Measurements from ENCODE around the gene PINK1.
"Not testable (repeated sequence)": the region's sequence is repeated elsewhere in the genome, so short reads cannot be mapped to it uniquely, and the experiment has no call there.

PINK1 gene

DNA sequence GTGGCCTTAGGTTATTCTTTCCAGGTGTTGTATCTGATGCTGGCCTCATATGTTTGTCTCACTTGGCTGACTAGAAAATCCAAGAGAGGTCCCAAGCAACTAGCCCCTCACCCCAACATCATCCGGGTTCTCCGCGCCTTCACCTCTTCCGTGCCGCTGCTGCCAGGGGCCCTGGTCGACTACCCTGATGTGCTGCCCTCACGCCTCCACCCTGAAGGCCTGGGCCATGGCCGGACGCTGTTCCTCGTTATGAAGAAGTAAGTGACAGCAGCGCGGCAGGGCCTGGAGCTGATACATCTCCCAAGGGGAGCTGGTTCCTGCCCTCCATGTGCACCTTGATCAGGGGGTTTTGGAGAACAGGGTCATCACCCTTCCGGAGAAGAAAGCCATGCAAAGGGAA, 11.2 kb downstream of the PINK1 start:
- DNase-seq (ENCODE audit: low read depth, low spot score): no peak

DNA sequence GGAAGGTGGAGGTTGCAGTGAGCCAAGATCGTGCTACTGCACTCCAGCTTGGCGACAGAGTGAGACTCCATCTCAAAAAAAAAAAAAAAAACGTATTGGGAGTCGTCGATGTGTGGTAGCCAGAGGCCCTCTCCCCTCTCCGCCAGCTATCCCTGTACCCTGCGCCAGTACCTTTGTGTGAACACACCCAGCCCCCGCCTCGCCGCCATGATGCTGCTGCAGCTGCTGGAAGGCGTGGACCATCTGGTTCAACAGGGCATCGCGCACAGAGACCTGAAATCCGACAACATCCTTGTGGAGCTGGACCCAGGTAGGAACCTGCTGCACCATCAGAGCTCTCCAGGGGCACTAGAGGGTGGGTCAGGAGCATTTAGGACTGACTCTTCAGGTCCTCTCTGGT, 12.2 kb downstream of the PINK1 start:
- DNase-seq (ENCODE audit: low read depth, low spot score): no peak

DNA sequence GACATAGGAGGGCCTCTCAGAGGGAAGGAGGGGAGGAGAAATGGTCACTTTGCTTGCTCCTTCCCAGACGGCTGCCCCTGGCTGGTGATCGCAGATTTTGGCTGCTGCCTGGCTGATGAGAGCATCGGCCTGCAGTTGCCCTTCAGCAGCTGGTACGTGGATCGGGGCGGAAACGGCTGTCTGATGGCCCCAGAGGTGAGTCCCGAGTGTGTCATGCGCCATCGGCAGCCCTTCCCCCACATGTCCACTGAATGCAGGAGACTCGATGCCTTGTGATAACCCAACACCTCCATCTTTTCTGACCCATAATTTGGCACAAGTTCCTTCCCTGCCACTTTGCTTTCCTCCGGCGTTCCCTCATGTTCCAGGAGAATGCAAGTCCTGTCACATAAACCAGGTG, 15.2 kb downstream of the PINK1 start:
- DNase-seq (ENCODE audit: low read depth, low spot score): no peak

DNA sequence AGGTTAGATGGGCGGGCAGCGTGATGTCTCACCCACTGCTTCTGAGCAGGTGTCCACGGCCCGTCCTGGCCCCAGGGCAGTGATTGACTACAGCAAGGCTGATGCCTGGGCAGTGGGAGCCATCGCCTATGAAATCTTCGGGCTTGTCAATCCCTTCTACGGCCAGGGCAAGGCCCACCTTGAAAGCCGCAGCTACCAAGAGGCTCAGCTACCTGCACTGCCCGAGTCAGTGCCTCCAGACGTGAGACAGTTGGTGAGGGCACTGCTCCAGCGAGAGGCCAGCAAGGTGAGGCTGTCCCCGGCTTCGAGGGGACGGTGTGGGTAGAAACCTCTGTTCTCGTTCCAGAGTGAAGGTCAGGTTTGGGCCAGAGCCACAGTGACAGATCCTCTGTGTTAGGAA, 15.7 kb downstream of the PINK1 start:
- DNase-seq (ENCODE audit: low read depth, low spot score): no peak

DNA sequence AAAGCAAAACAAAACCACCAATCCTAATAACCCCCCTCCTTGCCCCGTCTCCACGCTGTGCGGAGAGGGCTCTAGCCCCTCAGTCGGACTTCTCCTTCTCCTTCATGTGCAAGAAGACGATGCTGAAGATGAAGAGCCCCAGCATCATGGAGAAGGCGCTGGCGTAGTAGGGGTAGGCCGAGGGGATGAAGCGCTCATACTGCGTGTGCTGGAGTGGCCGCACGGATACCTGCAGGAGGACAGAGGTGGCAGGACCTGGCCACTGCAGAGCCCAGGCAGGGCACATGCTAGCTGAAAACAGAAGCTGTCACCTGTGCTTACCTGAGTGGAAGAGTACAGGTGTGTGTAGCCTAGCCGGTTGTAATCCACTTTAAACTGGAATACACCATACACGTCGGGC, 19.0 kb downstream of the PINK1 start:
- no peak for DNase-seq (ENCODE audit: low read depth, low spot score)

DNA sequence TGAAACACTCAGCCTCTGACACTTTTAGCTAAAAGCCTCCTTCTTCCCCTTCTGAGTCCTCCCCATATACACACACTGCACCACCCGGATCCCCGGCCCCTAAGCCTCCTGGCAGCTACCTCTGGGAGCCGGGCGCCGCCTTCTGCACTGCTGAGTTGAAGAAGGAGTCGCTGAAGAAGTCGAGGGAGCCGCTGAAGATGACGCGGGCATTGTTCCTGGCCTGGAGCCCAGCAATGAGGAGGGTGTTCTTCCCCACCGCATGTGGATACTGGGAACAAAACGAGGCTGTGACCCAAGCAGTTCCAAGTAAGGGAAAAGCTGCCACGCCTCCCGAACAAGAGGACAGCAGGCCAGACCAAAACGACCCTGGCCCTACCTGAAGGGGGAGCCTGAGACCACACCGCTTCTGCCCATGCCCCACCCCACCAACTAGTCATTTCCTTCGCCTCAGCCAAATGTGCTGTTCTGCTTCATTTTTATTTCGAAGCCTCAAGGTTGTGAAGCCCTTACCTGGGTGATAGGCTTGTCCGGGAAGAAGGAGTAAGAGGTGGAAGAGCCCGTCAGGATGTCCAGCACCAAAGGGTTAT, 20.9 kb downstream of the PINK1 start:
- peak; percentile 57 for DNase-seq (ENCODE audit: low read depth, low spot score)

DNA sequence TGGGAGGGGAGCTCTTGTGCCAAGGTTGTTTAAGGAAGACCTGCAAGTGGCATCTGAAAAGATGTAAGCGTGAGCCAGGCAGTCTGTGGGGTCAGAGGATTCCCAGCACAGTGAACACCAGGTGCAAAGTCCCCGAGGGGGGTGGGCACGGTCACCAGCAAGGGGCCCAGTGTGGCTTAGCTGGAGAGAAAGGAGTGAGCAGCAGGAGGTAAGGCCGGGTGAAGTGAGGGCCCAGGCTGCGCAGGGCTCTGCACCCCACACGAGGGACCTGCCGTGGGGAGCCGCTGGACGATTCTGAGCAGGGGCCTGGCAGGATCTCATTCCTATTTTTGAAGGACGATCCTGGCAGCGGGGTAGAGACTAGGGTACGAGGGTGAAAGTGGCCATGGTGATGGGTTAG, 23.8 kb downstream of the PINK1 start:
- no peak for DNase-seq (ENCODE audit: low read depth, low spot score)

DNA sequence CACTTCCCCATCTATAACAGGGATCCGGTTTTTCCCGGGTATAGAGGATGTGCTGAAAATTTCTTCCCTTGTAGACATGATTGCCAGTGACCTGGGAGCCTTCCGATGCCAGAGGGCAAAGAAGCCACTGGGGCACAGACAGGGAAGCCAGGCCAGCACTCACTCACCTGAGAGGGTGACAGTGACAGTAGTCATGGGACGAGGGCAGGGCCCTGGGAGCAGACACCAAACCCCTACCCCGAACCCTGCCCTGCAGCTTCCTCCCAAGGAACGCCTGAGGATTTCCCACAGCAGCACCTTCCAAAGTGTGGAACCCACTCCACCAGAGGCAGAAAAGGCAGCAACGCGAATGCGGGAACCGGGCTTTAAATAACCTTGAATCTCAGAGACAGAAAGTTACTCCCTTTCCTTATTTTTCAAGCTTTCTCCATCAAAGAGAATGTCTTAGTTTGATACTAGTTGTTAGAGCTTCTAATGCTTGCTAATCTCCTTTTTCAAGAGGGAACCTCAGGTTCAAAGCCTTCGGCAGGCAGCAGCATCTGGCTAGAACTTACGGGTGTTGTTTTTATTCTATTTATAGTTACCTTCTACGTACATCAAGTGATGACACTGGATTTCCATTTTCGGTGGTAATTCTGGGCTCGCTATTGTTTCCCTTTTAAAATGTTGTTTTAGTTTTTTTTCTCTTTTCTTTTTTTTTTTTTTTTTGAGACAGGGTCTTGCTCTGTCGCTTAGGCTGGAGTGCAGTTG, 25.1 kb downstream of the PINK1 start:
- no peak for DNase-seq (ENCODE audit: low read depth, low spot score)

DNA sequence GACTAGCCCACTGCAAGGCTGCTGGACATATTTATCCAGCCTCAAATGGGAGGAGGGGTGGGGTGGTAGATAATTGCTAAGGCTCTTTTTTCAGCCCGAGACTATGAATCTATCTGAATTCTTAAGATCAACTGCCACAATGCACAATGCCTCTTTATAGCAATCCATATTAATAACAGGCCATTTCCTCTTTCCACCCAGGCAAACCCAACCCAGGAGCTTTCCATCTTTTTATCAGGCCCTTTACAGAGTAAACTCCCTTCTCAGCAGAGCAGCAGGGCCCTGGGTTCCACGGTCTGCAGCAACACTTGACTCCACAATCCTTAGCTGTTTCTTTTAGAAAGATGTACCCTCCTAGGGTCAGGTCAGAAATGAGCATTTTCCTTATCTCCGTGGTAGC, 27.1 kb downstream of the PINK1 start:
- no peak for DNase-seq (ENCODE audit: low read depth, low spot score)

DNA sequence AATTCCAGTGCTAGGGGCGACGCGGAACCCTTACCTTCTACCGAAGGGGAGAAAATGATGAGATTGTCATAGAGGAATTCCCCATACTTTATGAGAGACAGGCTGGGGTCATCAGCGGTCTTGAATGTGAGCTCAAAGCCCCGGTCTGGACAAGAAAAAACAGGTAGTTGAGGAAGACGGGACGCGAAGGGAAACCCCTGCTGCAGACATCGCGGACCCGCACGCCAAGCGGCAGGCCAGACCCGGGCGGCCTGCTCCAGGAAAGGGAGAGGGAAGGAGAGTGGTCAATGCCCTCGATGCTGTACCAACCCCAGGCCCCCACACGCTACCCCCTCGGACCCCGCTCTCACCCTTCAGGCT, 27.6 kb downstream of the PINK1 start:
- no peak for DNase-seq (ENCODE audit: low read depth, low spot score)

DNA sequence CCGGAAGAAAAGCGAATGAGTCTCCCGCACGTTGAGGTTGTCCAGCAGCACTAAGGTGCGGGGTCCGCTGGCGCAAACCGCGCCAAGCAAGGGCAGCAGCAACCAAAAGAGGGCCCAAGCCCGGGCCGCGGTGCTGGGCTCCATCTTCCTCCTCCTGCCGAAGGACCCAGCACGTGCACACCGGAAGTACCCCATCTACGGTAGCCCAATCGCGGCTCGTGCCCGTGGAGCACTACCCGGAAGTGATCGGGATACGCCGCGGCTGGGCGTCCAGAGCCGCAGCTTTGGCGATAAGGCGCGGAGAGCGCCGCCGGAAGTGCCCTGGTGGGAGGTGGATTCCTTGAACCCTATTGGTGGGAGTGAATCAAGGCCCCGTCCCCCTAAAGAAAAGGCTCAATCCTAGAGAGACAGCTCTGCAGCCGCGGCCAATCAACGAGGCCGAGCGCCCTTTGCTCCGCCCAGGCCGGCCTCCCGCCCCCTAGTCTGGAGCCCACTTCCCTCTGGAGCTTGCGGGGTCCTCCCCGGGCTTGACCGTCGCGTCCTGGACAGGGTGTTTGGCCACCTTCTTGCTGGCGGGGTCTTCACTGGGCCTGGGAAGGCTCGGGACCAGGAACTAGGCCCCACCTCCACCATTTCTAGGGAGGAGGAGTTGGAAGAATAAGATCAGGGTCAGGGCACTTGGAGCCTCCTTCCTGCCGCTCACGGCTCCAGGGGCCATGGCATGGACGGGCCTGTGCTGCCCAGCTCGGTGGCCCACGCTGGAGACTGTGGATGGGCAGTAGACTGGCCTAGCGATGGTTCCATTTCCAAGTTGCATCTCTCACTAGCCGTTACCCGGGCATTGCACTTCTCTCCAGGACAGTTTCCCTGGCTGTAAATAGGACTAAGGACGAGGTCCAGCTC, 28.2 kb downstream of the PINK1 start, which contains the start of gene DDOST:
DDOST (minus strand) TSS at position 163 of the 903 bp plus-strand sequence; CDS start at position 144, 19 bp downstream.
- DNase-seq (ENCODE audit: low read depth, low spot score): peak; percentile 99

DNA sequence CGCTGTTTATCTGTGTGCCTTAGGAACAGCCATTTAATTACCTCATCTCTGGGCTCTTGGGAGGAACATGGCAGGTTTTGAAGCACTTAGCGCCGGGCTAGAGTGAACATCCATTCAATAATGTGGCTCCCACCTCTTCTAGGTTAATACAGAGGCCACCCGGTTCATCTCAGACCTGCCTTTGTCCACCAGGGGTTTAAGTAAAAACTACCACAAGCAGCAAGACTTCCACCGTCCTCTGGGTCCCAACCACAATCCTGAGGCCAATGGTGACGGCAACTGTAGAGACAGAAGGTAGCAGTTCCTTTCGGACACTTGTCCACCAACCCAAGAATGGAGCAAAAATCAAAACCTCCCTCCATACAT, 28.8 kb downstream of the PINK1 start:
- no peak for DNase-seq (ENCODE audit: low read depth, low spot score)

DNA sequence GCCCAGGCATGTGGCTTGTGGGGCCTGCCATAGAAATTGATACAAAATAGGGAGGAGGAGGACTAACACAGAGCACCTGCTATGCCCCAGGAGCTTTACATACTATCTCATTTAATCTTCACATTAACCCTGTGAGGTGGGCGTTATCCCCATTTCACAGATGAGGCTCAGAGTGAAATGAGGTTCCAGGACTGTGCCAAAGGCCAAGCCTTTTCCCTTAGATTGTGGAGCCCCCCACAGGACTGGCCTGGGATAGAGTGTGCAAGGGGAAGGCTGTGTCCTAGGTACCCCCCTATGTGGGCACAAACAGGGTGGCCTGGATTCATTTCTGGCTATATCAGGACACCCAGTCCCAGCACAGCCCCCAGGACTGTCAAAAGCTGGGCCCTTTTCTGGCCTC, 30.1 kb downstream of the PINK1 start:
- DNase-seq (ENCODE audit: low read depth, low spot score): no peak

DNA sequence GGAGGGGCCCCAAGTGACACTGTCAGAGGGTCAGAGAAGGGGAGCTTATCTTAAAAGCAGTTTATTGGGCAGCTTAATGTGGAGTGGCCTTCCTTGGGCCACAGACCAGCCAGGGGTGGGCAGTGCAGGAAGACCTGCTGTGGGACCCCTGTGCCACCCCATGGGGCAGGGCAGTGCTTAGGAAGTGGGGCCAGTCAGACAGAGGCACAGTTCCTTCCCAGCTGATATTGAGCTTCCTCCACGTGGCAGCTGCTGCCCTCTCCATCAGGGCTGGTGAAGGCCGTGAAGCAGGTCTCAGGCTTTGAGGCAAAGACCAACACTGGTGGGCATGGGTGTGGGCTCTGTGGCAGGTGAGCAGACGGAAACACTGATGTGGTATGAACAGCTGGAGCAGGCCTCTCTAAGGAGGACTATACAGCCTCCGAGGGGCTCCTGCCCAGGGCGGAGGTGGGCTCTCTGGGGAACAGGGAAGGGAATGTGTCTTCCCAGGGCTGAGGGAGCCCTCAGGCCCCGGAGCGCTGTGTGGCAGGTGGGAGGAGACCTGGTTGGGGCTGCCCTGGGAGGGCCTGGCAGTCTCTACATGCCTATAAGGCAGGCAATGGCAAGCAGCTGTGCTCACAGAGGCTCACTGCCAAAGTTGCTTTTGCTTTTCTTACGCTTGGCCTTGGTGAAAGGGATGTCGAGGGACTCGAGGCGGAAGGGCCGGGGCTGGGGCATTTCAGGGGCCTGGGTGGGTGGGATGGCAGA, 30.9 kb downstream of the PINK1 start:
- DNase-seq (ENCODE audit: low read depth, low spot score): no peak

DNA sequence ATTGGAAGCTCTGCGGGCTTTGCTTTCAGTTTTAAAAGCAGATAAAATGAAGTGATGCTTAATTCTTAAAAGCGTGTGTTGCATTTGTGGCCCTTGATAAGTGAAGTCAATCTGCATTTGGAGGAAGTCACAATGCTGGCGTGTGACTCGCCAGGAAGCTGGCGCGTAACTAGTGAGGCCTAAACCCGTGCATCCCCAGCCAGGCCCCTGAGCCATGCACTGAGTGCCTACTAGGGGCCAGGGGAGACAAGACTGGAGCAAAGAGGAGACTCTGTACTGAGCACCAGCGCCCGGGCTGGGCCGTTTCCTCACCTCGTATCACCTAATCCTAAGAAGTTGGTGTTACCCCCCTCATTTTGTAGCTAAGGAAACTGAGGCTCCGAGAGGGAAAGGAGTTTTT, 32.5 kb downstream of the PINK1 start:
- DNase-seq (ENCODE audit: low read depth, low spot score): no peak

DNA sequence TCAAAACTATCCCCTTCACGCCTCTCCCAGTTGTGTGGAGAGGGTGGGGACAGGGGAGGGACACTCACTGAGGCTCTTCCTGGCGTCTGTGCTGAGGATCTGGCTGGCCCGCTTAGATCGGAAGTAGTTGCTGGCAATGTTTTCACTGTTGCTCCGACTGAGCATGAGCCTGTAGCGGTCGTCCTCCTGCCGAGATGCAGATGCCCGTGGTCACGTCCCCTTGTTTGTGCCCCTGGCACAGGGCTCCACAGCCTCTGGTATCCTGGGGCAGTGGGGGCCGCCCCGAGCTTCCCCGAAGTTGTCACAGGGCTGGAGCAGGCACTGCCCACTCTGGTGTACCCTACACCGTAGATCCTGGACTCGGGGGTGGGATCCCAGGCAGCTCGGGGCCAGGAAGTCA, 32.9 kb downstream of the PINK1 start:
- no peak for DNase-seq (ENCODE audit: low read depth, low spot score)

DNA sequence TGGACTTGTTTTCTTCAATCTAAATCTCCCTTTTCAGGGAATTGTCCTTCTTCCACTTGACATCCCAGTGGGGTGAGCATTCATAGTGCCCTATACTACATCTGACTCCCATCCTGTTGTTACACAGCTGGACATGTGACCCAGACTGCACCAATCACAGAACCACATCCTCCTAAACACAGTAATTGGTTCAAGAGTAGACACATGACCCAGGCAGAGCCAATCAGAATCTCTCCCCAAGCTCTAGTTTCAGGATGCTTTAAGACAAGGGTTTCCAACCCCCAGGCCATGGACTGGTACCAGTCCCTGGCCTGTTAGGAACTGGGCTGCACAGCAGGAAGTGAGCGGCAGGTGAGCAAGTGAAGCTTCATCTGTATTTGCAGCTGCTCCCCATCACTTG, 33.5 kb downstream of the PINK1 start:
- no peak for DNase-seq (ENCODE audit: low read depth, low spot score)

DNA sequence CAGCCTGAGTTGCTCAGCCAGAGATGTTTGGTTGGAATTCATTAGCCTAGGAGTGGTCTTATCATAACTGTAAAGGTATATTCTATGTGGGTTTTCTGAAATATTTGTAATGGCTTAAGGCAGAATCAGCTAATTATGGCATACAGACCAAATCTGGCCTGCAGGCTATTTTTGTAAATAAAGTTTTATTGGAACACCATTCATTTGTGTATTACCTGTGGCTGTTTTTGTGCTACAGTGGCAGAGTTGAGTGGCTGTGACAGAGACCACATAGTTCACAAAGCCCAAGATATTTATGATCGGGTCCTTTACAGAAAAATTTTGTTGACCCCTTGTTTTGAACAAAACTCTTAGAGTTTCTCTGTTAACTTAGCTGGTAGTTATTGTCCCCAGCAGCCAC, 35.3 kb downstream of the PINK1 start:
- no peak for DNase-seq (ENCODE audit: low read depth, low spot score)

DNA sequence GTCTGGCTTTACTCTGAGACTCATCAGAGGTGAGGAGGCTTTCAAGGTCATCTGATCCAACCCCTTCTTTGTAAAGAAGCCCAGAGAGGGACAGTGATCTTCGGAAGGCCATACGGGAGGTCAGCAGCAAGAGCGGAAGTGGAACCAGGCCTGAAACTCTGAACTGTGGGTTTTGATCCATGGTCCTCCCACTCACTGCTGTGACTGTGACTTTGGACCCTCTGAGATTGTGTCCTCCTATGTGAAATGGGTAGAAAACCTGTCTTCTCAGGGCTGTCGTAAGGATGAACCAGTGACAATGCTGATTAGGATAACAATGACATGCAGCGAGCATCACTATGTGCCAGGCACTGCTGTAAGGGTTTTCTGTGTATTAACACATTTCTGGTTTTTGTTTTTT, 37.7 kb downstream of the PINK1 start:
- no peak for DNase-seq (ENCODE audit: low read depth, low spot score)

DNA sequence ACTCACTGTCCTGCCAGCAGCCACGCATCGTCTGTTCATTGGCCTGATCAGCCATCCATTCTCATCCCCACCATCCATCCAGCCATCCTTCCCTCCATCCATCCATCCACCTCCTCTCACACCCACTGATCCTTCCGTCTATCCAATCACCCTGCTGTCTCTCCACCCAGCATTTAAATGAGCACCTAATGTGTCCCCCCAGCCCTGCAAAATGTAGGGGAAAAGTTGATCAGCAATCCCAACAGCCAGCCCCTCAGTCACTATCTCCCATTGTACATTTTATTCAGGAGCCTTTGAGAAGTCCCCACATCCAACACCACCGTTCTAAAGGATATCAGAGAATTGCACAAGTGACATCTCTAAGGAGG, 39.0 kb downstream of the PINK1 start:
- no peak for DNase-seq (ENCODE audit: low read depth, low spot score)

DNA sequence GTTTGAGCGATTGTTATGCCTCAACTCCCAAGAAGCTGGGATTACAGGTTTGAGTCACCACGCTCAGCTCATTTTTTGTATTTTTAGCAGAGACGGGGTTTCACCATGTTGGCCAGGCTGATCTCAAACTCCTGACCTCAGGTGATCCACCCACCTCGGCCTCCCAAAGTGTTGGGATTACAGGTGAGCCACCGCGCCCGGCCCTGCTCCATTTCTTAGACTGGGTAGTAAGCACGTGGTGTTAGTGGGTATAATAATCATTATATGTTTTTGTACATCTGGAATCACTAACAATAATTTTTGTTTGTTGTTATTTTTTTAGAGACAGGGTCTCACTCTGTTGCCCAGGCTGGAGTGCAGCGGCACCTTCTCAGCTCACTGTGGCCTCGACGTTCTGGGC, 40.4 kb downstream of the PINK1 start:
- not testable (repeated sequence) for DNase-seq (ENCODE audit: low read depth, low spot score)

DNA sequence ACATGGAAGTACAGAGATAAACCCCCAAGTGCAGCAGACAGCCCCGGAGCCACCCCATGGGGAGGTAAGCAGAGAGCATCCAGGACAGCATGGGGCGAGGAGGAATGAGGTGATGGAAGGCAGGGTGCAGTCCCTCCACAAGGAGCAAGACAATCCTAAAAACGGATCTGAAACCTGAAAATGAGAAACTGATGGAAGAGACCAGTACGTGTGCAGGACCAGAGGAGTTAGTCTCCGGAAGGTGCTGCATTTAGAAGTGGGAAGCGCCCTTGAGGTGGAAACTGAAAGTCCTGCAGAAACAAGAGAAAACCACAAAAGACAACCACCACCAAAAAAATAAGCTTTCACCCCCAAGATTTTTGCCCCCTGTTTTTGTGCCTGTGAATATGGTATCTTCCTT, 45.3 kb downstream of the PINK1 start:
- DNase-seq (ENCODE audit: low read depth, low spot score): no peak
